ENCODE measurements around the gene FGF22. TPM values are rescaled to one million over a fixed set of nuclear protein-coding genes. Genes with fewer than 3 reads are reported as not detected.

Gene FGF22
- total and polyA plus RNA-seq, 2 of the 8 experiments (the other 6 are each of a cell fraction or from before 2014, with no cell fraction given): 0.44 to 1.7 TPM

DNA sequence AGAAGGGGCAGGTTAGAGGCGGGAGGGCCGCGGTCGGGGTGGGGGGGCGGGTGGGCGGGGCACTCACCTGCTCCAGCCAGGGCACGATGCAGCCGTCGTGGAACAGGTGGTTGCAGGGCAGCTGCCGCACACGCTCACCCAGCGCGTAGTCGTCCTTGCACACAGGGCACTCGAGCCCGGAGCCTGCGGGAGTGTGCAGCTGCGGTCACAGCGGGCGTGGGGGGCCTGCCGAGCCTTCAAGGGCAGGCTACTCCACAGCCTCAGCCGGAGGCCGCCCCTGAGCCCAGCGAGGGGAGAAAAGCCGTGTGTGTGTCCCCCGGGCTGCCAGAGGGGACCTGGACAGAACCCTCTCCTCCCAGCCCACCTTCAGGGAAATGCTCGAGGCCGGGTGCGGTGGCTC, 8.6 kb downstream of the FGF22 start:
- no peak overlapping the region for H3K27ac ChIP-seq (ENCODE audit: low read depth, low read length)
- H3K27me3 ChIP-seq (replicated peaks in 1 of 4; ENCODE audit: control insufficient read depth in 3 of 4, extremely low read depth in 1 of 4, insufficient read depth in 3 of 4, low read length in 3 of 4): no peaks in the 10 kb centered on the region
- H3K79me2 ChIP-seq (ENCODE audit: control insufficient read depth in 1 of 2, insufficient read depth in 2 of 2, low read length in 2 of 2): peaks cover 0 to 13% of the 10 kb centered on the region in 2 experiments; a peak in 3 of 4 replicates
- POLR2A ChIA-PET (ENCODE audit: partially characterized antibody): interaction anchor here (0.5 to 2.3 kb wide), 3 partner anchors 8 to 72 kb away, joined by 3 to 9 read pairs (median 3); partner anchors contain the start of gene RNF126
- no peak overlapping the region for H4K8ac ChIP-seq (ENCODE audit: extremely low read depth, insufficient read depth, low read length)
- H2BK20ac ChIP-seq (ENCODE audit: low read length): no peak overlapping the region
- no peak overlapping the region for H2BK5ac ChIP-seq (ENCODE audit: low read depth, low read length)
- H3K14ac ChIP-seq (ENCODE audit: insufficient read length): no peak overlapping the region
- no peaks in the 10 kb centered on the region for H3K23me2 ChIP-seq (ENCODE audit: low read depth, low read length)
- TF ChIP-seq TAF1 (IDR thresholded peaks at IDR 0.05; ENCODE audit: low read depth, low read length) (no peak), SP2 (IDR thresholded peaks at IDR 0.05; ENCODE audit: low read length) (no peak), MAFK (IDR thresholded peaks at IDR 0.05; ENCODE audit: low read depth, low read length) (no peak), RAD21 (IDR thresholded peaks at IDR 0.05 in 1 of 2, conservative IDR thresholded peaks at IDR 0.05 in 1 of 2; ENCODE audit: low read depth in 2 of 2, low read length in 2 of 2) (no peak), TBP (IDR thresholded peaks at IDR 0.05; ENCODE audit: low read depth, low read length) (no peak), YY1 (IDR thresholded peaks at IDR 0.05; ENCODE audit: low read depth, low read length) (no peak), CEBPB (IDR thresholded peaks at IDR 0.05; ENCODE audit: low read depth, low read length) (no peak), PHF8 (conservative IDR thresholded peaks at IDR 0.05; ENCODE audit: low read depth, low read length) (no peak)
- no peak overlapping the region for H3K9ac ChIP-seq (replicated peaks in 1 of 4; ENCODE audit: extremely low read depth in 1 of 4, low read depth in 3 of 4, low read length in 3 of 4)
- no peak overlapping the region for H3K23ac ChIP-seq (ENCODE audit: insufficient read length)
- no peak overlapping the region for H2AK5ac ChIP-seq (ENCODE audit: low read depth, low read length)
- H3K36me3 ChIP-seq (ENCODE audit: control insufficient read depth in 2 of 4, insufficient read depth in 4 of 4, low read length in 3 of 4): peaks cover 0 to 70% (median 18%) of the 10 kb centered on the region in 4 experiments; a peak in 6 of 8 replicates
- H3K4me3 ChIP-seq (ENCODE audit: extremely low read depth in 1 of 4, insufficient read depth in 2 of 4, low read depth in 3 of 4, low read length in 4 of 4): no peak overlapping the region
- H2BK120ac ChIP-seq (replicated peaks; ENCODE audit: low read depth, low read length): no peak overlapping the region
- H4K91ac ChIP-seq (replicated peaks; ENCODE audit: insufficient read length, low read length): no peak overlapping the region
- H2BK15ac ChIP-seq (ENCODE audit: low read length): no peak overlapping the region
- 0 out of 2 replicates have a peak, but pooled peaks cover 1% of the 10 kb centered on the region for H3K79me1 ChIP-seq (ENCODE audit: low read depth, low read length)
- H3K4ac ChIP-seq (replicated peaks; ENCODE audit: insufficient read length, low read depth, low read length): no peak overlapping the region
- DNase-seq (ENCODE audit: low read depth in 1 of 2, low spot score in 2 of 2) (no peak), FAIRE-seq (no peak)
- no peak overlapping the region for H2BK12ac ChIP-seq (ENCODE audit: low read depth, low read length)
- no peak overlapping the region for H3K18ac ChIP-seq (ENCODE audit: extremely low read depth, low read length)
- no peak overlapping the region for H4K5ac ChIP-seq (ENCODE audit: insufficient read length, low read depth, low read length)
- no peak overlapping the region for H3K4me2 ChIP-seq (ENCODE audit: insufficient read depth in 1 of 2, low read depth in 2 of 2, low read length in 2 of 2)
- H3K9me3 ChIP-seq (ENCODE audit: insufficient read depth in 2 of 2, low read depth in 1 of 2, low read length in 1 of 2): no peaks in the 10 kb centered on the region
- CTCF ChIA-PET (ENCODE audit: partially characterized antibody): interaction anchor here (1.8 kb wide), 1 partner anchor 13 kb away, joined by 4 read pairs; no protein-coding TSS in a partner anchor
- no peaks in the 10 kb centered on the region for H3K4me1 ChIP-seq (replicated peaks in 1 of 4; ENCODE audit: control insufficient read depth in 3 of 4, insufficient read depth in 4 of 4, low read length in 3 of 4)
- peaks cover 13 to 19% of the 10 kb centered on the region in 2 experiments for H4K20me1 ChIP-seq (replicated peaks in 1 of 2; ENCODE audit: control insufficient read depth in 1 of 2, insufficient read depth in 2 of 2, low read length in 2 of 2)
- WGBS, 2 experiments (ENCODE audit: extremely low coverage in 1 of 2, insufficient coverage in 1 of 2, insufficient read length in 1 of 2, insufficient replicate concordance in 2 of 2, low coverage in 1 of 2, low lambda C conversion rate in 2 of 2, missing lambda C conversion rate in 1 of 2): 89% methylated on average over 8 of the region's 29 CpGs; no CpG with 5 or more reads in 1 of the 2 experiments
- H2AFZ ChIP-seq (ENCODE audit: low read length): no peak overlapping the region
- no peak overlapping the region for H3K56ac ChIP-seq (replicated peaks; ENCODE audit: insufficient read length, low read depth, low read length)
